ENCODE results near the gene KDM1B. TPM values are rescaled to one million over a fixed set of nuclear protein-coding genes. Genes with fewer than 3 reads are reported as not detected.

The KDM1B gene
- total and polyA plus RNA-seq, 2 donors (not counting 3 experiments of a cell fraction or from before 2014, with no cell fraction given) = 3.0 to 10.8 TPM

DNA sequence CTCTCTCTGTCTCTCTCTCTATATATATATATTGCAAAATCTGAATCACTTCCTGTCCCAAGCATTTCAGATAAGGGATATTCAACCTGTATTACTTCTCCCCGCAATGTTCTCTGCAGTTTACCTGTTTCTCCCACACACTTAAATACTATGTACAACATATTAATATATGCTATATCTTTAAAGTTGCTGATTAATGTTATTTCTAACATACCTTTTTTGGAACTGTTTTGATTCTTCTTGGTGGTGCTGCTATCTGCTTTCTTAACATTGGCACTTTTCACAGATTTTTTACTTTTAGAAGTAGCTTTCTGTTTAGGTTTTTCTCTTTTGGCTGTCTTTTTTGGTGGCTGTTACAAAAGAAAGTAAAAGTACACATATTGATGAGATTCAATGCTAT, 81.9 kb downstream of the KDM1B start:
- intact Hi-C loops (cut with micrococcal nuclease) (no loop called here), dilution Hi-C loops (cut with MboI; ENCODE audit: extremely low pct_ligation_motif_present, low sequenced_read_pairs) (no loop called here)
- Histone ChIP-seq H3K27ac (ENCODE audit: insufficient read depth, low read depth, low read length) (no peak overlapping the region), H3K9me1 (replicated peaks; ENCODE audit: control insufficient read depth, extremely low read depth, insufficient read depth, low read length) (no peaks in the 10 kb centered on the region), H2AFZ (ENCODE audit: low read depth, low read length) (no peak overlapping the region), H3K9ac (replicated peaks; ENCODE audit: extremely low read depth, insufficient read depth, low read length) (no peak overlapping the region), H3K36me3 (ENCODE audit: control insufficient read depth in 2 of 2, extremely low read depth in 1 of 2, insufficient read depth in 2 of 2, low read length in 2 of 2) (peaks cover 2 to 18% of the 10 kb centered on the region in 2 experiments), H3K79me2 (ENCODE audit: control insufficient read depth, insufficient read depth, low read length) (peaks cover 57% of the 10 kb centered on the region), H3K4me1 (ENCODE audit: control insufficient read depth, extremely low read depth, insufficient read depth, low read length) (peaks cover 5% of the 10 kb centered on the region), H3K9me3 (replicated peaks; ENCODE audit: control insufficient read depth, insufficient read depth, low read length) (no peaks in the 10 kb centered on the region), H4K20me1 (replicated peaks; ENCODE audit: control insufficient read depth, extremely low read depth, insufficient read depth, low read length) (no peaks in the 10 kb centered on the region), H3K4me3 (replicated peaks in 1 of 3; ENCODE audit: insufficient read depth in 1 of 3, low read depth in 1 of 3, low read length in 3 of 3) (no peak overlapping the region), H3K4me2 (ENCODE audit: insufficient read depth, low read length) (no peak overlapping the region), H3K27me3 (ENCODE audit: control insufficient read depth in 2 of 2, insufficient read depth in 2 of 2, low read length in 2 of 2) (no peaks in the 10 kb centered on the region)
- TF ChIP-seq, protein P1, sequence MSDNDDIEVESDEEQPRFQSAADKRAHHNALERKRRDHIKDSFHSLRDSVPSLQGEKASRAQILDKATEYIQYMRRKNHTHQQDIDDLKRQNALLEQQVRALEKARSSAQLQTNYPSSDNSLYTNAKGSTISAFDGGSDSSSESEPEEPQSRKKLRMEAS (IDR thresholded peaks at IDR 0.05; ENCODE audit: insufficient read depth, insufficient read length) = no peak
- POLR2A ChIA-PET = interaction anchor here (0.6 kb wide), 1 partner anchor 50 kb away, joined by 4 read pairs; no protein-coding TSS in a partner anchor
- no peak for FAIRE-seq
- DNase-seq (ENCODE audit: low read depth, low spot score) = no peak
- CTCF ChIA-PET = interaction anchor here (0.7 kb wide), 1 partner anchor 22 kb away, joined by 3 read pairs; no protein-coding TSS in a partner anchor
- BruUV-seq (replicated peaks) = no TSS peak

DNA sequence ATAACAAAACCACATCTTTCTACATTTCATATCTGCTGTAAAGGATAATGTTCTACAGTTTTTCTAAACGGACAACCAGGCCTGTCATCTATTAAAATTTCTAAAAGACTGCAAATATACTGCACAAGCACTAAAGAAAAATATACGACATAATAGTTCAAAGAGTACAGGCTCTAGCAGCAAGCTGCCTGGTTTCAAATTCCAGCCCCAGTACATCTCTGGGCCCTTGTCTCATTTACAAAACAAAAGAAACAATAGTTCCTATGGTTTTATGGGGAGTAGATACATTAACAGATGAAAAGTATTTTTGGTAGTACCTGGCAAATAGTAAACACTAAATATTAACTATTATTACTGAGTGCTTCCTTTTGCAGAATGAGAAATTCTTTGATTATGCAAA, 85.0 kb downstream of the KDM1B start:
- no peaks in the 10 kb centered on the region for H3K9me3 ChIP-seq (replicated peaks; ENCODE audit: control insufficient read depth, insufficient read depth, low read length)
- DNase-seq (ENCODE audit: low read depth, low spot score) = no peak
- no TSS peak for BruUV-seq (replicated peaks)
- CTCF ChIA-PET = interaction anchor here (1.3 kb wide), 1 partner anchor 18 kb away, joined by 3 read pairs; no protein-coding TSS in a partner anchor
- intact Hi-C loops (cut with micrococcal nuclease) (no loop called here), dilution Hi-C loops (cut with MboI; ENCODE audit: extremely low pct_ligation_motif_present, low sequenced_read_pairs) (no loop called here)
- H3K36me3 ChIP-seq (ENCODE audit: control insufficient read depth in 2 of 2, extremely low read depth in 1 of 2, insufficient read depth in 2 of 2, low read length in 2 of 2) = peaks cover 6 to 24% of the 10 kb centered on the region in 2 experiments
- H2AFZ ChIP-seq (ENCODE audit: low read depth, low read length) = no peak overlapping the region
- H3K4me3 ChIP-seq (replicated peaks in 1 of 3; ENCODE audit: insufficient read depth in 1 of 3, low read depth in 1 of 3, low read length in 3 of 3) = no peak overlapping the region
- no peak for TF ChIP-seq GATA2 (IDR thresholded peaks at IDR 0.05; ENCODE audit: insufficient read depth, insufficient read length, low read depth, low read length)
- H3K27me3 ChIP-seq (ENCODE audit: control insufficient read depth in 2 of 2, insufficient read depth in 2 of 2, low read length in 2 of 2) = no peaks in the 10 kb centered on the region
- H3K9me1 ChIP-seq (replicated peaks; ENCODE audit: control insufficient read depth, extremely low read depth, insufficient read depth, low read length) = no peaks in the 10 kb centered on the region
- no peak overlapping the region for H3K9ac ChIP-seq (replicated peaks; ENCODE audit: extremely low read depth, insufficient read depth, low read length)
- POLR2A ChIA-PET = no interaction called here
- H4K20me1 ChIP-seq (replicated peaks; ENCODE audit: control insufficient read depth, extremely low read depth, insufficient read depth, low read length) = no peaks in the 10 kb centered on the region
- H3K4me1 ChIP-seq (ENCODE audit: control insufficient read depth, extremely low read depth, insufficient read depth, low read length) = peaks cover 14% of the 10 kb centered on the region
- H3K4me2 ChIP-seq (ENCODE audit: insufficient read depth, low read length) = no peak overlapping the region
- no peak overlapping the region for H3K27ac ChIP-seq (ENCODE audit: insufficient read depth, low read depth, low read length)
- peaks cover 62% of the 10 kb centered on the region for H3K79me2 ChIP-seq (ENCODE audit: control insufficient read depth, insufficient read depth, low read length)
- FAIRE-seq = no peak
